Spinal cord (tissue), 10 donors: ENCODE measurements around the gene PPP1CC. TPM values are rescaled to one million over a fixed set of nuclear protein-coding genes. Genes with fewer than 3 reads are reported as not detected.

Source experiments
- DNase-seq, 6 donors: peaks; one replicate each; pipeline versions ENCODE4 v3.0.0 to v3.0.0-alpha.2; 2013 to 2015; ENCODE audit warnings: low spot score in 6 of 6, low read depth in 4 of 6
- H3K27ac ChIP-seq: one replicate; pipeline ENCODE4 v1.5.1; 2013; ENCODE audit warnings: low read depth, low read length, control low read depth
- H3K27me3 ChIP-seq: one replicate; pipeline ENCODE4 v1.6.1; 2013; ENCODE audit warnings: low read length; ENCODE audit not compliant: control insufficient read depth, insufficient read depth
- H3K36me3 ChIP-seq: one replicate; pipeline ENCODE4 v1.6.1; 2013; ENCODE audit warnings: low read length; ENCODE audit not compliant: control insufficient read depth, insufficient read depth
- H3K4me1 ChIP-seq: one replicate; pipeline ENCODE4 v1.6.1; 2013; ENCODE audit warnings: low read length; ENCODE audit not compliant: control insufficient read depth, insufficient read depth
- H3K4me3 ChIP-seq: one replicate; pipeline ENCODE4 v1.5.1; 2013; ENCODE audit warnings: low read depth, low read length, control low read depth
- H3K9me3 ChIP-seq: one replicate; pipeline ENCODE4 v1.6.1; 2013; ENCODE audit warnings: low read length; ENCODE audit not compliant: control insufficient read depth, insufficient read depth
- WGBS: methylation state at CpG from one replicate; pipeline ENCODE4 v1.1.5; 2013; ENCODE audit warnings: missing lambda C conversion rate; ENCODE audit not compliant: insufficient coverage; 5-methylcytosine and 5-hydroxymethylcytosine counted together
- polyA plus RNA-seq, 2 donors: library from polyadenylated mRNA; unstranded; fragments of 120-200 nt; gene quantifications; one replicate each; pipeline ENCODE4 v1.2.1, GENCODE V29; 2013; ENCODE audit not compliant: insufficient read length in 2 of 2
- total RNA-seq, 2 donors: library from RNA; depleted of rRNA in 1 of 2; stranded (reverse); fragments of 120-200 nt in 1 of 2; fragments of >200 nt in 1 of 2; gene quantifications; one replicate each; pipeline versions ENCODE4 v1.2.3 to v1.2.4, GENCODE V29; 2013 to 2014
- donor health status: healthy.

PPP1CC gene
- total and polyA plus RNA-seq, 4 donors = 108 to 152 (median 134) TPM

GRCh38 chr12:110762891-110763290, 20.2 kb upstream of the PPP1CC start:
- H3K27me3 ChIP-seq = no peaks in the 10 kb centered on the region
- WGBS = 94% methylated on average over 3 of the region's 3 CpGs
- no peak overlapping the region for H3K27ac ChIP-seq
- H3K4me1 ChIP-seq = no peaks in the 10 kb centered on the region
- H3K4me3 ChIP-seq = no peak overlapping the region
- no peaks in the 10 kb centered on the region for H3K36me3 ChIP-seq
- no peak for DNase-seq
- H3K9me3 ChIP-seq = no peaks in the 10 kb centered on the region

- H3K27ac ChIP-seq = no peak overlapping the region
- H3K4me3 ChIP-seq = no peak overlapping the region
- DNase-seq = no peak
- no peaks in the 10 kb centered on the region for H3K27me3 ChIP-seq
- no peaks in the 10 kb centered on the region for H3K36me3 ChIP-seq
- H3K9me3 ChIP-seq = no peaks in the 10 kb centered on the region
- no peaks in the 10 kb centered on the region for H3K4me1 ChIP-seq
- WGBS = 85% methylated on average over 2 of the region's 4 CpGs
Measured at GRCh38 chr12:110760204-110760609, 17.5 kb upstream of the PPP1CC start.

GRCh38 chr12:110758922-110759321, 16.2 kb upstream of the PPP1CC start:
- Histone ChIP-seq H3K27me3 (no peaks in the 10 kb centered on the region), H3K4me1 (no peaks in the 10 kb centered on the region), H3K36me3 (no peaks in the 10 kb centered on the region), H3K27ac (no peak overlapping the region), H3K4me3 (no peak overlapping the region), H3K9me3 (no peaks in the 10 kb centered on the region)
- 91% methylated on average over 4 of the region's 6 CpGs for WGBS
- DNase-seq = no peak

- Histone ChIP-seq H3K4me3 (no peak overlapping the region), H3K27ac (no peak overlapping the region), H3K36me3 (no peaks in the 10 kb centered on the region), H3K27me3 (no peaks in the 10 kb centered on the region), H3K9me3 (no peaks in the 10 kb centered on the region), H3K4me1 (no peaks in the 10 kb centered on the region)
- WGBS = 58% methylated on average over 1 of the region's 1 CpG
- DNase-seq = no peak
Measured at GRCh38 chr12:110756611-110757010, 13.9 kb upstream of the PPP1CC start.

GRCh38 chr12:110754101-110754793, 11.6 kb upstream of the PPP1CC start:
- no peaks in the 10 kb centered on the region for H3K4me1 ChIP-seq
- no peak overlapping the region for H3K4me3 ChIP-seq
- no peaks in the 10 kb centered on the region for H3K27me3 ChIP-seq
- no peaks in the 10 kb centered on the region for H3K36me3 ChIP-seq
- DNase-seq = no peak
- WGBS = 82% methylated on average over 3 of the region's 3 CpGs
- no peaks in the 10 kb centered on the region for H3K9me3 ChIP-seq
- H3K27ac ChIP-seq = no peak overlapping the region

- DNase-seq = no peak
- Histone ChIP-seq H3K27me3 (no peaks in the 10 kb centered on the region), H3K4me3 (no peak overlapping the region), H3K36me3 (no peaks in the 10 kb centered on the region), H3K27ac (no peak overlapping the region), H3K4me1 (no peaks in the 10 kb centered on the region), H3K9me3 (no peaks in the 10 kb centered on the region)
- WGBS = 95% methylated on average over 7 of the region's 13 CpGs
Measured at GRCh38 chr12:110750784-110751461, 8.2 kb upstream of the PPP1CC start.

GRCh38 chr12:110746550-110746949, 3.9 kb upstream of the PPP1CC start:
- H3K9me3 ChIP-seq = no peaks in the 10 kb centered on the region
- DNase-seq = no peak
- H3K4me3 ChIP-seq = no peak overlapping the region
- H3K27ac ChIP-seq = no peak overlapping the region
- peaks cover 13% of the 10 kb centered on the region for H3K4me1 ChIP-seq
- H3K27me3 ChIP-seq = no peaks in the 10 kb centered on the region
- H3K36me3 ChIP-seq = no peaks in the 10 kb centered on the region
- 96% methylated on average over 6 of the region's 6 CpGs for WGBS

- no peak for DNase-seq
- WGBS = 86% methylated on average over 10 of the region's 16 CpGs
- Histone ChIP-seq H3K27me3 (no peaks in the 10 kb centered on the region), H3K4me1 (peaks cover 13% of the 10 kb centered on the region), H3K36me3 (no peaks in the 10 kb centered on the region), H3K4me3 (no peak overlapping the region), H3K27ac (no peak overlapping the region), H3K9me3 (no peaks in the 10 kb centered on the region)
Measured at GRCh38 chr12:110745542-110746284, 3.0 kb upstream of the PPP1CC start.

- H3K9me3 ChIP-seq = no peaks in the 10 kb centered on the region
- H3K27ac ChIP-seq = no peak overlapping the region
- no peak overlapping the region for H3K4me3 ChIP-seq
- no peaks in the 10 kb centered on the region for H3K27me3 ChIP-seq
- H3K4me1 ChIP-seq = peaks cover 15% of the 10 kb centered on the region
- WGBS = 73% methylated on average over 4 of the region's 5 CpGs
- DNase-seq = no peak
- no peaks in the 10 kb centered on the region for H3K36me3 ChIP-seq
Measured at GRCh38 chr12:110744601-110745264, 2.0 kb upstream of the PPP1CC start.
